Skeletal muscle tissue (tissue), 1 donor: ENCODE data around the gene GLT6D1. TPM values are rescaled to one million over a fixed set of nuclear protein-coding genes. Genes with fewer than 3 reads are reported as not detected.

Source experiments
- total RNA-seq: library from RNA; depleted of rRNA; stranded (reverse); fragments of >200 nt; gene quantifications from one replicate; pipeline ENCODE4 v1.2.3, GENCODE V29; 2014

GLT6D1 gene
- total RNA-seq, 1 donor from 2014 or later: not detected

Other genes starting within 250 kb of the GLT6D1 start
- 11.5 TPM for gene PPP1R26, start 159.8 kb downstream of the GLT6D1 start, total RNA-seq
- gene MRPS2, start 138.9 kb downstream of the GLT6D1 start, total RNA-seq: 6.8 TPM
- not detected for gene LCN1, start 118.1 kb downstream of the GLT6D1 start, total RNA-seq
- not detected for gene OBP2A, start 93.4 kb downstream of the GLT6D1 start, total RNA-seq
- gene PAEP, start 77.8 kb downstream of the GLT6D1 start, total RNA-seq: not detected
- not detected for gene LCN9, start 23.8 kb upstream of the GLT6D1 start, total RNA-seq
- gene SOHLH1, start 59.9 kb upstream of the GLT6D1 start, total RNA-seq: under 0.01 TPM
- gene KCNT1, start 62.6 kb upstream of the GLT6D1 start, total RNA-seq: 1.6 TPM